HG03097 (cell line): ENCODE results near the gene PRR15L.
"Not testable (repeated sequence)": the region's sequence is repeated elsewhere in the genome, so short reads cannot be mapped to it uniquely, and the experiment has no call there.

Experiments
- ATAC-seq: cut with Tn5 transposase; IDR thresholded peaks from one replicate; pipeline ENCODE4 v1.9.1; 2021; ENCODE audit not compliant: unreplicated experiment, low FRiP score

The PRR15L gene

GRCh38 chr17:47941246-47942095, 16.2 kb downstream of the PRR15L start, which contains the start of gene PNPO:
PNPO (plus strand) TSS chr17:47941571; CDS start chr17:47941676, 105 bp downstream.
- ATAC-seq, result peak; percentile 79

GRCh38 chr17:47937941-47938340, 19.7 kb downstream of the PRR15L start:
- no peak for ATAC-seq

- no peak for ATAC-seq
Observed at GRCh38 chr17:47935961-47936360, 21.7 kb downstream of the PRR15L start.

- ATAC-seq, result not testable (repeated sequence)
Observed at GRCh38 chr17:47935468-47935867, 22.2 kb downstream of the PRR15L start.

- ATAC-seq, result no peak
Observed at GRCh38 chr17:47934856-47935255, 22.8 kb downstream of the PRR15L start.

- ATAC-seq, result no peak
Observed at GRCh38 chr17:47931848-47932247, 25.8 kb downstream of the PRR15L start.

GRCh38 chr17:47929218-47930000, 28.3 kb downstream of the PRR15L start:
- no peak for ATAC-seq

GRCh38 chr17:47928415-47928814, 29.3 kb downstream of the PRR15L start:
- no peak for ATAC-seq

GRCh38 chr17:47927821-47928400, 29.8 kb downstream of the PRR15L start:
- ATAC-seq, result no peak

GRCh38 chr17:47925678-47925988, 32.0 kb downstream of the PRR15L start:
- no peak for ATAC-seq

- ATAC-seq, result no peak
Observed at GRCh38 chr17:47924785-47925677, 32.7 kb downstream of the PRR15L start.

- not testable (repeated sequence) for ATAC-seq
Observed at GRCh38 chr17:47919889-47920288, 37.8 kb downstream of the PRR15L start.

- no peak for ATAC-seq
Observed at GRCh38 chr17:47918991-47919390, 38.7 kb downstream of the PRR15L start.

GRCh38 chr17:47918006-47918405, 39.7 kb downstream of the PRR15L start:
- no peak for ATAC-seq

GRCh38 chr17:47917581-47917980, 40.1 kb downstream of the PRR15L start:
- no peak for ATAC-seq

GRCh38 chr17:47916489-47917208, 41.0 kb downstream of the PRR15L start:
- ATAC-seq, result no peak

- no peak for ATAC-seq
Observed at GRCh38 chr17:47915776-47916398, 41.8 kb downstream of the PRR15L start.

GRCh38 chr17:47914306-47914948, 43.3 kb downstream of the PRR15L start:
- no peak for ATAC-seq

- no peak for ATAC-seq
Observed at GRCh38 chr17:47913050-47913449, 44.6 kb downstream of the PRR15L start.
